NCI-H2196 treated with DMSO at 0.1 percent for 48 hours (cell line): ENCODE measurements around the gene FKBP5.
"Not testable (repeated sequence)": the region's sequence is repeated elsewhere in the genome, so short reads cannot be mapped to it uniquely, and the experiment has no call there.

Source experiments
- DNase-seq: peaks from one replicate; lab custom pipeline; 2025; ENCODE audit not compliant: unreplicated experiment; lab: John Stamatoyannopoulos, UW

Gene FKBP5

DNA sequence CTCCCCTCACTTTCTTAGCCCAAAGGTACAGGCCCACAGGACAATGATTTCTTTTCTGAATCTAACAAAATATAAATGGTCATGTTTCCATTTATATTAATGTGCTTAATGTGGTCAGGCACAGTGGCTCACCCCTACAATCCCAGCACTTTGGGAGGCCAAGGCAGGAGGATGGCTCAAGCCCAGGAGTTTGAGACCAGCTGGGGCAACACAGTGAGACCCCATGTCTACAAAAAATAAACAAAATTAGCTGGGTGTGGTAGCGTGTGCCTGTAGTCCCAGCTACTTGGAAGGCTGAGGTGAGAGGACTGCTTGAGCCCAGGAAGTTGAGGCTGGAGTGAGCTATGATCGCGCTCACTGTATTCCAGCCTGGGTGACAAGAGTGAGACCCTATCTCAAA, 98.8 kb downstream of the FKBP5 start:
- no peak for DNase-seq

GRCh38 chr6:35589201-35589739, 99.4 kb downstream of the FKBP5 start:
- DNase-seq = no peak

GRCh38 chr6:35587167-35587566, 101.5 kb downstream of the FKBP5 start:
- no peak for DNase-seq

GRCh38 chr6:35586542-35586941, 102.2 kb downstream of the FKBP5 start:
- no peak for DNase-seq

GRCh38 chr6:35585658-35586057, 103.1 kb downstream of the FKBP5 start:
- no peak for DNase-seq

GRCh38 chr6:35583893-35584688, 104.6 kb downstream of the FKBP5 start:
- peak; percentile 54 for DNase-seq

- DNase-seq = no peak
Measured at GRCh38 chr6:35582315-35582714, 106.4 kb downstream of the FKBP5 start.

GRCh38 chr6:35581633-35582032, 107.1 kb downstream of the FKBP5 start:
- peak; percentile 42 for DNase-seq

DNA sequence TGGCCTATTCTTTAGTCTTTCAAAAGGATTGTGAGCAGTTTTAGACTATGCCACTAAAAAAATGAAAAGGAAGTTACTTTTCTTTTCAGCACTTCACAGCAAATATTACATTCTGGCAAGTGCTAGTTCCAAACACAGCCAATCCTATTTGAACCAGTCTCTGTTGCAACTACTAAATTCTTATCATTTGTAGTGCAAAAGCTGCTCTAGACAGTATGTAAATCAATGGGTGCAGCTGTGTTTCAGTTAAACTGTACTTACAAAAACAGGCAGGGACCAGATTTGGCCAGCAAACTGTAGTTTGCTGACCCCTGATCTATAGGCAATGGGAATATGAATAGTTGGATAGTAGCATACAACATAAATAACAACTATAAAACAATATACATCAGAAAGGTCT, 107.9 kb downstream of the FKBP5 start:
- no peak for DNase-seq

DNA sequence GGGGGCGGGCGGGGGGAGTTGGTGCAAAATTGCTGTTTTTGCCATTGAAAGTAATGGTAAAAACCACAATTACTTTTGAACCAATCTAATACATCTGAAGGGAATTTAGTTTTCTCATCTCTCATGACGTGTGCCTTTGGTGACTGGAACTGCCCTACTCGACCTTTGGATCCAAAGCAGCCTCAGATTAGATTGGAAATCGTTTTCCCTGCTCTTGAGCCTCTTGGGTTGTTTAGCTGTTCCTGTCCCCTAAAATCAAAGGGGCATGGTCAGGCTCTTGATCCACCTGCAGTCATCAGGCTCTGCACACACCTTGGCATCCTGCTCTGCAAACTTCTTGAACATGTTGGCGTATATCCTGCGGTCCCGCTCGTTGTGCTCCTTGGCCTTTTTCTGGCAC, 112.0 kb downstream of the FKBP5 start:
- DNase-seq = no peak

GRCh38 chr6:35573495-35574110, 115.1 kb downstream of the FKBP5 start:
- no peak for DNase-seq

GRCh38 chr6:35570885-35571330, 117.8 kb downstream of the FKBP5 start:
- not testable (repeated sequence) for DNase-seq

GRCh38 chr6:35569011-35569461, 119.7 kb downstream of the FKBP5 start:
- no peak for DNase-seq

DNA sequence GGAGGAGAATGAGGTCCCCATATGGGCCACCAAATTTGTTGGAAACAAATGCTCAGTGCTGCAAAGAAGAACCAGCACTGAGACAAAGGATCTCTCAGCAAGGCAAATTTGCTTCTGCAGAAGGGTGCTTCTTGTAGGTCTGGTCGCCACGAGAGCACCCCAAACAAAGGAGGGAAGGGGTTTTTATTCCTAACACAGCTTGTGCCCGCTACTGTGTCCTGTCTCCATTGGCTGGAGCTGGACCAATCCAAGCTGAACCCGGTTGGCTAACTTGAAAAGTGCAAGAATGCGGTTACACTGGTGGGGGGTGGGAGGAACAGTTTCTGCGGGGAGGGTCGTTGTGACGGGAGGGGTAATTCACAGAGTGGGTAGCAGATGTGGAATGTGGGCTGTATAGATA, 121.9 kb downstream of the FKBP5 start:
- DNase-seq = no peak

- no peak for DNase-seq
Measured at GRCh38 chr6:35564733-35565132, 124.0 kb downstream of the FKBP5 start.

DNA sequence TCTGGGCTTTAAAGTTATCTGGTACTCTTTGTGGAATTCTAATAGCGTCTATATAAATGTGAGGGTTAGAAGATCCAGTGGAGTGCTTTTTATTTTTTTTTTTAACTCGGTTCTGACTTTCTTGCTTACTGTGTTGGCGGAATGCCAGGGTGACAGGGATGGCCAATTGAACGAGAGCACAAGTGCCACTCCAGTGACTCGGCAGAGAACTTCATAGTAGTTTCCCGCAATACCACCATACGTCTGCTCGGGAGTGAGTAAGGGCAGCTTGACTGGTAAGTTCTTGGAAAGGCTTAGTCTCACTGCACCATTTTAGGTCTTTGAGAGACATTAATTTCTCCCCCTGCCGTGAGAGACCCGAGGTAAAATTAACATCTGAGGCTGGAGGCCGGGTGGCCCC, 126.7 kb downstream of the FKBP5 start:
- no peak for DNase-seq

DNA sequence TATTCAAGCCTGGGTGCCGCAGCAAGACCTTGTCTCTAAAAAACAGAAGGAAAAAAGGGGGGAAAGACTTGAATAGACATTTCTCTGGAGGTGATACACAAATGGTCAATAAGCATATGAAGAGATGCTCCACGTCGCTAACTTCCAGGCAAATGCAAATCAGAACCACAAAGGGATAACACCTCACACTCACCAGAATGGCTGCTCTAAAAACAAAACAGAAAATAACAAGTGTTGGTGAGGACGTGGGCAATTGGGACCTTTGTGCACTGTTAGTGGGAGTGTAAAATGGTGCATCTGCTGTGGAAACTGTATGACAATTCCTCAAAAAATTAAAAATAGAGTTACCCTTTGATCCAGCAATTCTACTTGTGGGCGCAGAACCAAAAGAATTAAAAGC, 127.6 kb downstream of the FKBP5 start:
- DNase-seq = no peak

GRCh38 chr6:35558571-35558970, 130.1 kb downstream of the FKBP5 start:
- no peak for DNase-seq

DNA sequence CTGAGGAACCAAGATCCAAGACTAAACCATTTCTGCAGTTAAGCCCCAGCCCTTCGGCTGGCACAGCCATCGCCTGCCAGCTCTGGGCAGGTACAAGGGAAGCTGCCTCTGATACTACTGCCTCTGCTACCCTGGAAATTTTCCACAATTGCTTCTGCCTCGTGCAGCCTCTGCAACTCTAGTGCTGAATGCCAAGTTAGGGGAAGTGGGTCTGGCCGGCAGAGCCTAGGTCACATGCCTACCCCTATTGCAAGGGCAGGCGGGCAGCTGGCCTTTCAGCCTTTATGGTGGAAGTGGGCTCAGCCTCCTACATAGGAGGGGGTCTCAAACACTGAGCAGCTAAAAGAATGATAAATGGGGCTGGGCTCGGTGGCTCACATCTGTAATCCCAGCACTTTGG, 131.5 kb downstream of the FKBP5 start:
- no peak for DNase-seq

GRCh38 chr6:35554811-35555210, 133.9 kb downstream of the FKBP5 start:
- no peak for DNase-seq

DNA sequence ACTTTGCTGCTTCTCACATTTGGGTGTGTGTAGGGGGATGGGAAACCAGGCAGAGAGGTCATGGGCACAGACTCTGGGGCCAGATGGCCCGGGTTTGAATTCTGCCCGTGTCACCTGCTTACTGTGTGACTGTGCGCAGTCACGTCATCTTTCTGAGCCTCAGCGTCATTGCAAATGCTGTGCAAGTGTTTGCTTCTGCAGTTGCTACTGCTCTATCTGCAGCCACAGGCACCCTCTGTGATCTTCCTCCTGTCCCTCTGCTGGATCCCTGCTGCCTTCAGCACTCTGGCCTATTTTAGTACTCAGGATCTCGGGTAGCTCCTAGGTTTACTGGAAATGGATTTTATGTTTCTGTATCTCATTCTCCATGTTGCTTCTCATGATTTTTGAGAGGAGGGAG, 135.4 kb downstream of the FKBP5 start:
- no peak for DNase-seq

DNA sequence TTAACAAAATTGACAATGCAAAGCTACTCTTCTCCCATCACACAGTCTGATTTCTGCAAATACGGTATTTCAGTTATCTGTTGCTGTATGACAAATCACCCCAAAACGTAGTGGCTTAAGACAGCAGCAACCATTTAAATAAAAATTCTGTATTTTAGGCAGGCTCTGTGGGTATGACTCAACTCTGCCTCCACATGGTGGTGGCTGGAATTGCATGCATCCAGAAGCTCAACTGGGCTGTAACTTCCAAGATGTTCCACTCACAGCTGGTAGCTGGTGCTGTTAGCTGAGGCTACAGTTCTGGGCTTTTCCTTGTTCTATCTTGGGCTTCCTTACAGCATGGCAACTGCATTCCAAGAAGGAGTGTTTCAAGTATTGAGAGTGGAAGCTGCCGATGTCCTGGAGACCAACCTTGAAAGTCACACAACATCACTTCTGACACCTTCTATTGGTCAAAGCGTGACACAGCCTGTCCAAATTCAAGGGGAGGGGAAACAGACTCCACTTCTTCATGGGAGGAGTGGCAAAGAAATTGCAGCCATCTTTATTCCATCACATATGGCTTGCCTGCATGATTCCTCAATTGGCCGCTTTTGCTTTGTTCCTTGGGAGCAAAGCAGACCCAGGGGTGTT, 136.3 kb downstream of the FKBP5 start:
- DNase-seq = no peak
